ENCODE measurements around the gene SHISAL1.

SHISAL1 gene

GRCh38 chr22:44353041-44353440 lies 40.3 kb upstream of the SHISAL1 start:
- Histone ChIP-seq H3K9ac (ENCODE audit: low read depth, low read length) (no peak overlapping the region), H3K4me2 (ENCODE audit: insufficient read depth, low read length) (no peak overlapping the region), H3K4me3 (ENCODE audit: low read depth in 1 of 2, low read length in 2 of 2) (no peak overlapping the region), H3K27ac (ENCODE audit: low read length) (no peak overlapping the region), H3K9me3 (ENCODE audit: insufficient read depth, low read length, severe bottlenecking) (no peaks in the 10 kb centered on the region), H3K4me1 (ENCODE audit: insufficient read depth, low read length) (no peaks in the 10 kb centered on the region), H2AFZ (ENCODE audit: low read depth, low read length) (no peak overlapping the region), H4K20me1 (ENCODE audit: insufficient read depth, low read length) (peaks cover 6% of the 10 kb centered on the region), H3K79me2 (ENCODE audit: insufficient read depth, low read length) (no peaks in the 10 kb centered on the region), H3K36me3 (ENCODE audit: insufficient read depth, low read length) (no peaks in the 10 kb centered on the region), H3K27me3 (ENCODE audit: insufficient read depth, low read length, poor library complexity) (no peaks in the 10 kb centered on the region)
- TF ChIP-seq CTCF (IDR thresholded peaks at IDR 0.05; ENCODE audit: borderline replicate concordance, extremely low read depth, low read length, poor library complexity, severe bottlenecking) (no peak), EZH2 (IDR thresholded peaks at IDR 0.05; ENCODE audit: borderline replicate concordance, low read depth, low read length, severe bottlenecking) (no peak)
- no peak for ATAC-seq (ENCODE audit: insufficient read depth, low read depth)
- DNase-seq = no peak

GRCh38 chr22:44352378-44353035 lies 39.8 kb upstream of the SHISAL1 start:
- DNase-seq (no peak), ATAC-seq (ENCODE audit: insufficient read depth, low read depth) (no peak)
- TF ChIP-seq EZH2 (IDR thresholded peaks at IDR 0.05; ENCODE audit: borderline replicate concordance, low read depth, low read length, severe bottlenecking) (no peak), CTCF (IDR thresholded peaks at IDR 0.05; ENCODE audit: borderline replicate concordance, extremely low read depth, low read length, poor library complexity, severe bottlenecking) (no peak)
- Histone ChIP-seq H3K27ac (ENCODE audit: low read length) (no peak overlapping the region), H2AFZ (ENCODE audit: low read depth, low read length) (no peak overlapping the region), H3K9ac (ENCODE audit: low read depth, low read length) (no peak overlapping the region), H3K9me3 (ENCODE audit: insufficient read depth, low read length, severe bottlenecking) (no peaks in the 10 kb centered on the region), H4K20me1 (ENCODE audit: insufficient read depth, low read length) (peaks cover 6% of the 10 kb centered on the region), H3K4me3 (ENCODE audit: low read depth in 1 of 2, low read length in 2 of 2) (no peak overlapping the region), H3K36me3 (ENCODE audit: insufficient read depth, low read length) (no peaks in the 10 kb centered on the region), H3K4me2 (ENCODE audit: insufficient read depth, low read length) (no peak overlapping the region), H3K27me3 (ENCODE audit: insufficient read depth, low read length, poor library complexity) (no peaks in the 10 kb centered on the region), H3K79me2 (ENCODE audit: insufficient read depth, low read length) (no peaks in the 10 kb centered on the region), H3K4me1 (ENCODE audit: insufficient read depth, low read length) (no peaks in the 10 kb centered on the region)

- H3K4me3 ChIP-seq (ENCODE audit: low read depth in 1 of 2, low read length in 2 of 2) = no peak overlapping the region
- ATAC-seq (ENCODE audit: insufficient read depth, low read depth) = no peak
Observed at GRCh38 chr22:44351685-44352377, 39.1 kb upstream of the SHISAL1 start.

More at GRCh38 chr22:44351685-44352377, 39.1 kb upstream of the SHISAL1 start:
- Histone ChIP-seq H3K9ac (ENCODE audit: low read depth, low read length) (no peak overlapping the region), H3K27ac (ENCODE audit: low read length) (no peak overlapping the region), H3K4me2 (ENCODE audit: insufficient read depth, low read length) (no peak overlapping the region), H3K36me3 (ENCODE audit: insufficient read depth, low read length) (no peaks in the 10 kb centered on the region), H3K79me2 (ENCODE audit: insufficient read depth, low read length) (no peaks in the 10 kb centered on the region), H3K27me3 (ENCODE audit: insufficient read depth, low read length, poor library complexity) (no peaks in the 10 kb centered on the region), H4K20me1 (ENCODE audit: insufficient read depth, low read length) (peaks cover 6% of the 10 kb centered on the region), H3K9me3 (ENCODE audit: insufficient read depth, low read length, severe bottlenecking) (no peaks in the 10 kb centered on the region), H3K4me1 (ENCODE audit: insufficient read depth, low read length) (no peaks in the 10 kb centered on the region), H2AFZ (ENCODE audit: low read depth, low read length) (no peak overlapping the region)
- no peak for DNase-seq
- TF ChIP-seq EZH2 (IDR thresholded peaks at IDR 0.05; ENCODE audit: borderline replicate concordance, low read depth, low read length, severe bottlenecking) (no peak), CTCF (IDR thresholded peaks at IDR 0.05; ENCODE audit: borderline replicate concordance, extremely low read depth, low read length, poor library complexity, severe bottlenecking) (no peak)
